HG03520 (cell line): Measurements from ENCODE around the gene TRIM29.

Experiments used
- ATAC-seq: cut with Tn5 transposase; IDR thresholded peaks from one replicate; pipeline ENCODE4 v1.9.1; 2021; ENCODE audit warnings: mild to moderate bottlenecking, moderate library complexity; ENCODE audit not compliant: unreplicated experiment

The TRIM29 gene

GRCh38 chr11:120141113-120141767 lies 3.3 kb upstream of the TRIM29 start:
- ATAC-seq: no peak

DNA sequence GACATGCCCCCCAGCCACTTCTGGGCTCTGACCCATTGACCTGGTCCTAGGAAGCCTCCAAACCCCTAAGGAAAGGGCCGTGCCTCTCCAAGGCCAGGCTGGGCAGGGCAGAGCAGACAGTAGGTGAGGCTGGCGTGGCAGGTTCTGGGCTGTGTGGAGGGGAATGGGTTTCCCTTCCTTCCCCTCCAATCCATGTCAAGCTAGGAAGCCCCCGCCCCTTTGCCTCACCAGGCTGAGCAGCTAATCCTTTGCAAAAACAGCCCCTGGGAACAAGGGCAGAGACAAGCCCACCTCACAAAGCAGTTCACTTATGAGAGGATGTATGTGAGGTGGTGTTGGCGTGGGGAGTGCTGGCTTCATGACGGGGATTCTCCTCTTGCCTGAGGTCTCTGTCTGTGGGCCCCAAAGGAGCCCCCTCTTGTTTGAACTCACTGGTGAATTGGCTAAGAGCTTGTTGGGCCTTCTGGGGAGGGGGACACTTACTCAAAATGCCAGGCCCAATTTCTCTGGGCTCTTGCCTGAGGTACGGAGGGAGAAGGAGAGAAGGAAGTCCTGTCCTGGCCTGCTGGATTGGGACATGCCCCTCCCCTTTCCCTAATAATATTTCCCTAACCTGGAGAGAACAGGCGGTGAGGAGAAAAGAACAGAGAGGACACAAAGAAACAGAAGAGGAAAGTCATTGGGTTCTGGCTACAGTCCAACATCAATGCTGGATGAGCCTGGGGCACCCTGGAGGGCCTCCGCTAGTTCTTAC lies 1.6 kb upstream of the TRIM29 start:
- ATAC-seq: no peak

GRCh38 chr11:120137187-120137610 lies 714 bp downstream of the TRIM29 start:
- ATAC-seq: no peak

DNA sequence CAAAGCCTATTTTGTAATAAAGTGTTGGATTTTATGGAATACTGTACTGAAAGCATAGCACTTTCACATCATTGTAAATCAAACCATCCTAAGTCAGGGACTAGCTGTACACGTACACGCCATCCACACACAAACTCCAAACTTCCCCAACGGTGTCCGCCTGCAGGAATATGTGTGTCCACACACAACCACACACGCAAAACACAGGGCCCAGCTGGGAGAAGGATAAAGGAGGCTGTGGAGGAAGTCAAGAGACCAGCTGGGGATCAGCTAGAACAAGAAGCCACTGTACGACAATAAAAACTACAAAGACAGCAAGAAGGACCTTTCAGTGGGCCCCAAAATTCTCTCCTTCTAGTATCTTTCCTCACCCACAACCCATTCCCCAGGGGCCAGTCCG lies 1.6 kb downstream of the TRIM29 start:
- ATAC-seq: no peak

DNA sequence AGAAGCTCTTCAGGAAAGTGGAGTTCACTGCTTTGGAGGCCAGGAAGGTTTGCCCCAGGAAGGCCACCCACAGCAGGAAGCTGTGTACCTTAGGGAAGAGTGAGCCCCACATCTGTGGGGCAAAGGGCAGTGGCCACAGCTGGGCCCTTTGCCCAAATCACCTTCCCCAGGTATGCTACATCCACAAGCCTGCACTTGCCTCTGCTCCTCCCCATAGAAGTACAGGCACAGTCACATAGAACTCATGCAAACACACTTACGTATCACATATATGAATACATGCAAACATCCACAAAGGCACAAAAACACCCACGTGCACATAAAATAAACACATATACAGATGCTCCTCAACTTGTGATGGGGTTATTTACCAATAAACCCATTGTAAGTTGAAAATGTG lies 2.1 kb downstream of the TRIM29 start:
- no peak for ATAC-seq

GRCh38 chr11:120134931-120135228 lies 3.0 kb downstream of the TRIM29 start:
- no peak for ATAC-seq

DNA sequence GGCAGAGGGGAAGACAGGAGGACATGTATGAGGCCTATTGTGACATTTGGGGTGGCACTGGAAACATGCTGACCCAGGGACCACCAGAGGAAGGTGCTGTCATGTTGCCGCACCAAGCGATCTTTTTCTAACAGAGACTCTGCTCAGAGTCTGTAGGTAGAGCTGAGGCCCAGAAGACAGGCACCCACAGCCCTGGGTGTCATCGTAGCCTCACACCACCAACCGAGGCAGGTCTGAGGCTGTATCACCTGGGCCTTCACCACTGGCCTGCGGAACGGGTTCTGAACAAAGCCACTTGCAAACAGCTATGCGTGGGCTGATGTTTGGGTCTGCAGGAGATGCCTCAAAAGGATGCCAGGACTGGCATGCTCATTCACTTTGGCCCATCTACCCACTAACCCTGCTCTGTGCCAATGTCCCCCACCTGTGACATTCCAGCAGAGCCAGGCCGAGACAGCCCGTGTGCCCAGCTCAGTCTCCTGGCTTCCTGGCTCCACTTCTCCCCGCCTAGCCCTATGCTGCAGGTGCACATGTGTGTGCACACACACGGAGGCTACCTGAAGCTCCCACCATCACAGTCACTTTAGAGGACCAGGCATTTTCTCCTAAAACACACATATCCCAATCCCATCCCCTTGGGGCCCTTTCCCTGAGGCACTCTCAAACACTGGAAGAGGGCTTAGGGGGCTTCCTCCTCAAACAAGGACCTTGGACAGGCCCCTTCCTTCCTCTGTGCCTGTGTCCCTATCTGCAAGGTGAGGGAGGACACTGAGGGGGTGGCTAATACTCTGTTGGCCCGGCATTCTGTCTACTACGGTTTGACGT lies 3.6 kb downstream of the TRIM29 start:
- ATAC-seq: no peak

GRCh38 chr11:120133216-120134105 lies 4.5 kb downstream of the TRIM29 start:
- no peak for ATAC-seq

DNA sequence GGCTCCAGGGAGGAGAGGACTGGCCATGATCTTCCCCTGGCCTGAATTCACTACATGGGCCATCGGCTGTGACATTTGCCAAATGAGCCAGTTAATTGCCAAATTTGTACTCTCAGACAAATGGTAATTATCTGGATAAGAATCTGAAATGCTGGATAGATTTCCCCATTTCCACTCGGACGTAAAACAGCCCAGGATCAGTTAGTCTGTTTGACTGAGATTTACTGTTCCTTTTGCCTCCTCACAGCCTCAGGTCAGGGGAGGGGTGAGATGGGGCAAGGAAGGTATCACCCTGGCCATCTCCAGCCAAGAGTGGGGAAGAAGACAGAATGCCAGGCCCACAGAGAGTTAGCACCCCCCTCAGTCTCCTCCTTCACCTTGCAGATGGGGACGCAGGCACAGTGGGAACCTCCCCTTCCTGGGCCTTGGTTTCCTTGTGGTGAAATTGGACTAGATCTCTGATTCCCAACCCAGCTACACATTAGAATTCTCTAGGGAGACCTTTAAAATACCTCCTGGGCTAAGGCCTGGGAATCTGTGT lies 5.2 kb downstream of the TRIM29 start:
- ATAC-seq: no peak

- ATAC-seq: no peak
Measured at GRCh38 chr11:120131941-120132644, 5.8 kb downstream of the TRIM29 start.

- no peak for ATAC-seq
Measured at GRCh38 chr11:120130991-120131760, 6.7 kb downstream of the TRIM29 start.

DNA sequence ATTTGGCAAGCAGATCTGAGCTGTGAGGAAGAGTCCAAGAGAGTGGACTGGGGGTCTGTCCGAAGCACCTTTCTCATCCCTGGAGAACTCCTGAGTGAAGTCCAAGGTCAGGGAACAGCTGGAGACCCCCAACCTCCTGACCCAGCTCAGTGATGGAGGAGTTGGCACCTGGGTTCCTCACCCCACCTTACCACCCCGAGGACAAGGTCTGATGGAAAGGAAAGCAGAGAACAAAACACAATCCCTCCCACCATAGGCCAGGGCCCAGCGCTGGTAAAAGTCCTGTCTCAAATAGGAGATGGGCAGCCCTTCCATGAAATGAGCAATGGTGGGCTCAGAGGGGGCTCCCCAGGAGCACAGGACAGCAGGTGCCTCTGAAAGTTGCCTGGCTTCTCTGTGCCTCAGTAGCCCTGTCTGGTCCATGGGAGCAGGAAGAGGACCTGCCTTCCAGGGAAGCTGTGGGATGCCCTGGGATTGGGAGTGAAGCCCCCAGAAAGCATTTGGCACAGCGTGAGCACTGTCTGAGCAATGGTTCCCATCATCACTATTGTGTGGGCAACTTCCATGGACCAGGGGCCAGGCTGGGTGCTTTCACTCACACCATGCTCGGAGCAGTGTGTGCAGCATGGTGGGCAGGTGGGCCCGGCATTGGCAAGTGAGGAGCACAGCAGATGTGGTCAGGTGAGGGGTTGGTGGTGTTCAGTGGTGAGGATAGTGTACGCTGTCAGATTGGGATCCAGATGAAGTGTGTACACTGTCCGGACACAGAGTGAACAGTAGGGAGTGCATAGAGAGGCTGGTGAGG lies 7.5 kb downstream of the TRIM29 start:
- no peak for ATAC-seq

- ATAC-seq: no peak
Measured at GRCh38 chr11:120129570-120129969, 8.3 kb downstream of the TRIM29 start.

DNA sequence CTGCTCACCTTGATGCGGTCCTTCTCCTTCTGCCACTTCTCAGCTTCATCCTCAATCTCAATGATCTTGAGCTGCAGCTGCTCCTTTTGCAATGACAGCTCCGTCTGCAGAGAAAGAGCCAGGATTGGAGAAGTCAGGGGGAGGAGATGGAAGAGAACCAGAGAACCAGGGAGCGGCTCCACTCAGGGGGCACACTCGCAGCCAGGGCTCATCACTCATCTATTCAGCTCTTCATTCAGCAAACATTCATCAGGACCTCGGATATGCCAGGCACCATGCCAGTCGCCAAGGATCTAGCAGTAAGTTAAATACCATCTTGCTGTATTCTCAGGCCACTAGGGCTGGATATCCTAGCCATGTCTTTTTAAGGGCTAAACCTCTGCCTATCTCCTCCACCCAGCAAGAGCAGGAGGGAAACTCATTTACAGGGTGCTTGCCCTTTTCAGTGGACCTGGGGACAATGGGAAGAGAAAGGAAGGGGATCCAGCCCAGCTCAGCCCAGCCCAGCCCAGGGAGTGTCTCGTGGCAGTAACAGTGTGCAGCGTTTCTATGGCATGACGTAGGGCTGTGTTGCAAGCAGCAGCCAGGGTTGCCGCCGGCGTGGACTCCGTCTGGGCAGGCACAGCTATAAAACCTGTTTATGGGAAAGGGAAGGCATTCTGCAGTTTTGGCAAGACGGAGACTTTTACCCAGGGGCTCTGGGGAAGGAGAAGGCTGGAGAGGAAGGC lies 9.4 kb downstream of the TRIM29 start:
- ATAC-seq: no peak

DNA sequence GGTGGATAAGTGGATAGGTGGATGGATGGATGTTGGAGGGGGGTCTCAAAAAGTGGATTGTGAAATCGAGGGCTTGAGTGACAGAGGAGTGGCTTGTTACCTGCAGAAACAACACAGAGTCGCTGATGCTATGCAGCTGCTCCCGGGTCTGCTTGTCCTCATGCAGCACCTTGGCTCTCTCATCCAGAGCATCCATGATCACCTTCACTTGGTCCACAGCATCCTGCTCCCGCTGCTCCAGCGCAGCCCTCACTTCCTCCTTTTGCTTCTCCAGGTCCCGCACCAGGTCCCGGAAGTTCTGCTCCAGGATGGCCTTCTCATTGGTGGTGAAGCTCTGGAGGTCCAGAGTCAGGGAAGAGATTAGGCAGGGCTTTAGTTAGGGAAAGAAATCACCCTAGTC lies 10.7 kb downstream of the TRIM29 start:
- ATAC-seq: no peak

- no peak for ATAC-seq
Measured at GRCh38 chr11:120126620-120127019, 11.3 kb downstream of the TRIM29 start.

DNA sequence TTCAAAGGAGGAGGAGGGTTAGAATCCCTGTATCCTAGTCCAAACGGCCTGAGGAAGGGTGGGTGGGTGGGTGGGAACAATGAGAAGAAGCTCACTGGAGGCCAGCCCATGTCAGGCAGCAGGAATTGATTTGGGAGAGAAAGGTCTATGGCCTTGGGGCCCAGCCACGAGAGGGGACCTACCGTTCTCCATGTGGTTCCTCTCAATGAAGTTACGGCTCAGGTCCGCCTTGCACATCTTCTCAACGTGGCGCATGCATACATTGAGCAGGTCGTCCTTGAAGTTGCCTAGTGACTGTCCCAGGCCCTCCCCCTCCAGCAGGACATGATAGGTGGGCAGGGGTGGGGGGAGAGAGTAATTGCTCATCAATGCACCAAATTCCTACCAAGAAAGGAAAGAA lies 12.4 kb downstream of the TRIM29 start:
- ATAC-seq: no peak

DNA sequence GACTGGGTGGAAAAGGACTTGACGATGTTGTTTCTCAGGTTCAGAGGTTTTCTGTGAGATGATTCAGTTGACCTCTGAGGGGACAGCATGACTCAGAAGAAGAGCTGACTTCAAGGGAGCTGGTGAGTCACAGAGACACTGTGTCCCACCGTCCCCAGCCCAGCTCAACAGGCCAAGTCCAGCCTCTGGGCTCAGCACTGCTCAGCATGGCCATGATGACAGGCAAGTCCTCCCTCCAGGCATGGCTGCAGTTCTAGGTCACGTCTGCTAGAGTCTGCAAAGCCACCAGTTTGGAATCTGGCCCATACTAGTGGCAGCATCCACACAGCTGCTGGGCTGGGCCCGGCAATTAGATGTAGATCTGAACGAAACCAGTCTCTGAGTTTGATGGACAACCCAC lies 12.9 kb downstream of the TRIM29 start:
- ATAC-seq: no peak
